Progenitor cell of endocrine pancreas (in vitro differentiated cells): ENCODE measurements around the gene RETREG1. TPM values are rescaled to one million over a fixed set of nuclear protein-coding genes. Genes with fewer than 3 reads are reported as not detected.

Experiments
- DNase-seq: peaks from one replicate; pipeline ENCODE4 v3.0.0; 2021; ENCODE audit warnings: low spot score; ENCODE audit not compliant: unreplicated experiment
- H3K27ac Mint-ChIP-seq: 2 replicates; pipeline ENCODE4 v1.8.0; 2021; ENCODE audit warnings: mild to moderate bottlenecking, moderate library complexity, mixed read lengths
- H3K27me3 Mint-ChIP-seq: 2 replicates; pipeline ENCODE4 v1.8.0; 2021; ENCODE audit warnings: mixed read lengths
- H3K36me3 Mint-ChIP-seq: 2 replicates; pipeline ENCODE4 v1.8.0; 2022; ENCODE audit warnings: mixed read lengths; ENCODE audit not compliant: insufficient read depth
- H3K4me1 Mint-ChIP-seq: 2 replicates; pipeline ENCODE4 v1.8.0; 2021; ENCODE audit warnings: low read depth, mixed read lengths
- H3K4me3 Mint-ChIP-seq: 2 replicates; pipeline ENCODE4 v1.8.0; 2021; ENCODE audit warnings: low read depth, mild to moderate bottlenecking, moderate library complexity, mixed read lengths
- H3K9me3 Mint-ChIP-seq: 2 replicates; pipeline ENCODE4 v1.8.0; 2021; ENCODE audit warnings: low read depth, mixed read lengths
- total RNA-seq: library from RNA; stranded (reverse); gene quantifications from 2 replicates; pipeline ENCODE4 v1.2.1, GENCODE V29; 2021
- TF ChIP-seq, protein P1 (sequence below): fragments of 200-600 bp; sonication (generic); IDR thresholded peaks from one replicate; pipeline ENCODE4 v1.5.0; 2021; ENCODE audit warnings: antibody characterized with exemption, mild to moderate bottlenecking; ENCODE audit not compliant: unreplicated experiment

Gene RETREG1
- total RNA-seq, 1 donor from 2014 or later = 8.0 TPM

DNA sequence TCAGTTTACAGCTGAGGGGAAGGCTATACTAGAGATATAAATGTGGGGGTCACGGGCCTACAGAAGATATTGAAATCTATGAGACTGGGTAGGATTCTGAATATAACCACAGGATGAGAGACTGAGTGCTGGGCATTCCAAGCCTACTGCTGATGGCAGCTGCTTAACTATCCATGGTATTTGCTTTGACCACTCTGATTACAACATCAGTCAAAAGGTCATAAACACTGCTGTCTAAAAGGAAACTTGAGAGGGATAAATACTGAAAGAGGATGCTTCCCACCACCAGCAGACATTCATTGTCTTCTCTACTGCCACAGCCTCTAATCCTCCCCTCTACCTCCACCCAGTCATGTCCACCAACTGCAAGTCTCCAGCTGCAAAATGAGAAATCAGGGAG is 155.0 kb downstream of the RETREG1 start:
- no peak for DNase-seq
- Mint-ChIP-seq H3K27ac (no peak overlapping the region), H3K4me3 (no peak overlapping the region), H3K36me3 (peaks cover 19% of the 10 kb centered on the region), H3K4me1 (peaks cover 24% of the 10 kb centered on the region), H3K9me3 (no peaks in the 10 kb centered on the region), H3K27me3 (no peaks in the 10 kb centered on the region)
- TF ChIP-seq, protein P1, sequence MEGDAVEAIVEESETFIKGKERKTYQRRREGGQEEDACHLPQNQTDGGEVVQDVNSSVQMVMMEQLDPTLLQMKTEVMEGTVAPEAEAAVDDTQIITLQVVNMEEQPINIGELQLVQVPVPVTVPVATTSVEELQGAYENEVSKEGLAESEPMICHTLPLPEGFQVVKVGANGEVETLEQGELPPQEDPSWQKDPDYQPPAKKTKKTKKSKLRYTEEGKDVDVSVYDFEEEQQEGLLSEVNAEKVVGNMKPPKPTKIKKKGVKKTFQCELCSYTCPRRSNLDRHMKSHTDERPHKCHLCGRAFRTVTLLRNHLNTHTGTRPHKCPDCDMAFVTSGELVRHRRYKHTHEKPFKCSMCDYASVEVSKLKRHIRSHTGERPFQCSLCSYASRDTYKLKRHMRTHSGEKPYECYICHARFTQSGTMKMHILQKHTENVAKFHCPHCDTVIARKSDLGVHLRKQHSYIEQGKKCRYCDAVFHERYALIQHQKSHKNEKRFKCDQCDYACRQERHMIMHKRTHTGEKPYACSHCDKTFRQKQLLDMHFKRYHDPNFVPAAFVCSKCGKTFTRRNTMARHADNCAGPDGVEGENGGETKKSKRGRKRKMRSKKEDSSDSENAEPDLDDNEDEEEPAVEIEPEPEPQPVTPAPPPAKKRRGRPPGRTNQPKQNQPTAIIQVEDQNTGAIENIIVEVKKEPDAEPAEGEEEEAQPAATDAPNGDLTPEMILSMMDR = no peak

DNA sequence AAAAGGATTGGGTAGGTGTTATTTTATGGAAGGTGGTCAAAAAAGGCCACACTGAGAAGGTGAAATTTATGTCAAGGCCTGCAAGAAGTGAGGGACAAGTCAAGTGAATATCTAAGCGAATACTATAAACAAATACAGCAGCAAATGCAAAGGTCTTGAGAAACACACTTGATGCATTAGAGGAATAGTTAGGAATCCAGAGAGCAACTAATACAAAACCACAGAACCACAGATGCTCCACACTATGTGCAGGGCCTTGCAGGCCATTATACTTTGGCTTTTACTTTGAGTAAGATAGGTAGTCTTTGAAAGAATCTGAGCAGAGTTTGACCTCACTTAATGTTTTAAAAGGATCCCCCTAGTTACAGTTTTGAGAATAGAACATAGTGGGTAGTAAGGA is 155.8 kb downstream of the RETREG1 start:
- TF ChIP-seq, protein P1 = no peak
- Mint-ChIP-seq H3K36me3 (peaks cover 23% of the 10 kb centered on the region), H3K9me3 (no peaks in the 10 kb centered on the region), H3K4me1 (peaks cover 20% of the 10 kb centered on the region), H3K27me3 (no peaks in the 10 kb centered on the region), H3K27ac (no peak overlapping the region), H3K4me3 (no peak overlapping the region)
- no peak for DNase-seq

DNA sequence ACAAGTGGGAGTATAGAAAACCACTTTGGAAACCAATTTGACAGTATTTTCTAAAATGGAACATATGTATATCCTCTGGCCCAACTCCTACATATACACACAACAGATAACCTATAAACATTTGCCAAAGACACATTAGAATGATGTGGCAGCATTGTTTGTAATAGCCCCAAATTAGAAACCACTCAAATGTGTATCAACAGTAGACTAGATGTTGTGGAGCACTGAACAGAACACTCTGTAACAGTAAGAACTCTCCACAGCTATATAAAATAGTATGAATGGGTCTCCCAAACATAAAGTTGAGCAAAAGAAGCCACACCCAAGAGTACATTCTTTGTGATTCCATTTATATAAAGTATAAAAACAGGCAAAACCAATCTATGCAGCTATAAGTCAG is 157.3 kb downstream of the RETREG1 start:
- Mint-ChIP-seq H3K4me1 (peaks cover 9% of the 10 kb centered on the region), H3K27me3 (no peaks in the 10 kb centered on the region), H3K9me3 (no peaks in the 10 kb centered on the region), H3K27ac (no peak overlapping the region), H3K36me3 (peaks cover 25% of the 10 kb centered on the region), H3K4me3 (no peak overlapping the region)
- TF ChIP-seq, protein P1 = no peak
- DNase-seq = no peak

DNA sequence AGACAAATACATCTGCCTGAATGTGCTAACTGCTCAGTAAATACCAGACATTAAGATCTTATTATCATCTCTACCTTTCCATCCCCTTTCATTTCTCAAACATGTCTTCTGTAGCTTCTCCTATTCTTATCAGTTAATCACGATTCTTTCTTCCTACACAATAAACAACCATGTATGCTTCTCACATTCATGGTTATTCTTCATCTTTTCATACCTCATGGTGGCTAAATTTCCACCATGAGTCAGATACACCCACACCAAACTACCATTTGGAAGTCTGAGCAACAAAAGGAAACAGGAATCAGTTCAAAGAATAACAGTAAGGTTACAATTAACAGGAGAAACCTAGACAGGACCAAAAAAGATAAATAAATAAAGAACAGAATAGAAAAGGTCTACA is 158.9 kb downstream of the RETREG1 start:
- Mint-ChIP-seq H3K27ac (no peak overlapping the region), H3K4me1 (no peaks in the 10 kb centered on the region), H3K4me3 (no peak overlapping the region), H3K36me3 (peaks cover 22% of the 10 kb centered on the region), H3K27me3 (no peaks in the 10 kb centered on the region), H3K9me3 (no peaks in the 10 kb centered on the region)
- TF ChIP-seq, protein P1 = no peak
- no peak for DNase-seq

DNA sequence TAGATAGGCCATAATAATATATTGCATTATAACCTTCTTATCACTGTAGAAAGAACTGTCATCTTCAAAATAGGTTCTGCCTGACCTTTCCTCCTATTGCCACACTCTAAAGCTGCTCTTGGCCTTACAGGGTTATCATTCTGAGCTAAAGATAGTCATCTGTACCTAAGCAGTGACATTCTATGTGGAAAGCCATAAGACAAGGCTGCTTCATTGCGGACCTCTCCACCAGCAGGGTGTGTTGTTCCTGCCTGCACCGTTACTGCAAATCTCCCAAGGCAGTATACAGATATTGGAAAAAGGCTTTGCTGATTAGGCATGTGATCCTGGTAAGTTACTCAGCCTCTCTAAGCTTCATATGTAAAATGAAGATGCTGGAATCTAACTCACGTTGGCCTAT is 159.3 kb downstream of the RETREG1 start:
- no peak overlapping the region for H3K4me3 Mint-ChIP-seq
- no peak overlapping the region for H3K27ac Mint-ChIP-seq
- H3K4me1 Mint-ChIP-seq = no peaks in the 10 kb centered on the region
- no peaks in the 10 kb centered on the region for H3K9me3 Mint-ChIP-seq
- peaks cover 22% of the 10 kb centered on the region for H3K36me3 Mint-ChIP-seq
- H3K27me3 Mint-ChIP-seq = no peaks in the 10 kb centered on the region
- no peak for DNase-seq
- TF ChIP-seq, protein P1 = no peak
